ENCODE results near the gene GRID2. TPM values are rescaled to one million over a fixed set of nuclear protein-coding genes. Genes with fewer than 3 reads are reported as not detected.

GRID2 gene
- total and polyA plus RNA-seq, 2 of the 13 experiments (the other 11 are each of a cell fraction or from before 2014, with no cell fraction given), result not detected

GRCh38 chr4:92606227-92606626, 302.5 kb downstream of the GRID2 start:
- ChIA-PET POLR2A (no interaction called here), CTCF (ENCODE audit: low intra/inter-chr PET ratio, low total read pairs) (no interaction called here)
- Histone ChIP-seq H3K4me2 (ENCODE audit: low read depth, low read length) (no peak overlapping the region), H3K79me2 (ENCODE audit: insufficient read depth, low read length) (no peaks in the 10 kb centered on the region), H3K27ac (ENCODE audit: extremely low read length, insufficient read depth, low read length) (no peak overlapping the region), H3K36me3 (replicated peaks in 1 of 2; ENCODE audit: control insufficient read depth in 1 of 2, insufficient read depth in 2 of 2, low read length in 2 of 2) (no peaks in the 10 kb centered on the region), H4K20me1 (ENCODE audit: insufficient read depth, low read length) (no peaks in the 10 kb centered on the region), H3K4me3 (replicated peaks in 1 of 3; ENCODE audit: insufficient read depth in 1 of 3, low read depth in 2 of 3, low read length in 3 of 3) (no peak overlapping the region), H3K9ac (ENCODE audit: insufficient read depth, low read depth, low read length) (no peak overlapping the region), H3K9me3 (ENCODE audit: low read length) (no peaks in the 10 kb centered on the region), H2AFZ (ENCODE audit: low read length) (no peak overlapping the region), H3K27me3 (ENCODE audit: control insufficient read depth in 1 of 2, insufficient read depth in 2 of 2, low read length in 2 of 2) (no peaks in the 10 kb centered on the region), H3K4me1 (ENCODE audit: insufficient read depth, low read length) (no peaks in the 10 kb centered on the region)
- FAIRE-seq, result no peak
- DNase-seq (ENCODE audit: low spot score), result no peak
- BruUV-seq (replicated peaks), result no TSS peak
- no peak for TF ChIP-seq ZSCAN31 (CRISPR knock-in tag; IDR thresholded peaks at IDR 0.05; ENCODE audit: low read depth)
- no peak for TF ChIP-seq MXD3 (CRISPR knock-in tag; IDR thresholded peaks at IDR 0.05)
- TF ChIP-seq ZBTB4 (CRISPR knock-in tag; IDR thresholded peaks at IDR 0.05; ENCODE audit: borderline replicate concordance), result no peak
- no peak for TF ChIP-seq MBD4 (IDR thresholded peaks at IDR 0.05; ENCODE audit: borderline replicate concordance, low read length)
- no peak for TF ChIP-seq MEIS2 (CRISPR knock-in tag; IDR thresholded peaks at IDR 0.05)
- no peak for TF ChIP-seq ERF (CRISPR knock-in tag; IDR thresholded peaks at IDR 0.05)
- TF ChIP-seq RCOR2 (CRISPR knock-in tag; IDR thresholded peaks at IDR 0.05), result no peak
- no peak for TF ChIP-seq ZNF407 (CRISPR knock-in tag; IDR thresholded peaks at IDR 0.05; ENCODE audit: not compliant biosample characterization)
- WGBS (ENCODE audit: low lambda C conversion rate), result 2% methylated on average over 2 of the region's 2 CpGs
- in situ Hi-C loops (cut with HindIII; ENCODE audit: extremely low pct_ligation_motif_present, low pct_unique_long_range_greater_than_20kb), result no loop called here
- no peak for ATAC-seq
- intact Hi-C loops (cut with micrococcal nuclease; ENCODE audit: unreplicated experiment), result no loop called here

Data from HepG2 (cell line).